Measurements from ENCODE around the gene HMBS. TPM values are rescaled to one million over a fixed set of nuclear protein-coding genes. Genes with fewer than 3 reads are reported as not detected.

Gene HMBS
- total and polyA plus RNA-seq, 2 of the 8 experiments (the other 6 are each of a cell fraction or from before 2014, with no cell fraction given), result 69.3 to 109 TPM

DNA sequence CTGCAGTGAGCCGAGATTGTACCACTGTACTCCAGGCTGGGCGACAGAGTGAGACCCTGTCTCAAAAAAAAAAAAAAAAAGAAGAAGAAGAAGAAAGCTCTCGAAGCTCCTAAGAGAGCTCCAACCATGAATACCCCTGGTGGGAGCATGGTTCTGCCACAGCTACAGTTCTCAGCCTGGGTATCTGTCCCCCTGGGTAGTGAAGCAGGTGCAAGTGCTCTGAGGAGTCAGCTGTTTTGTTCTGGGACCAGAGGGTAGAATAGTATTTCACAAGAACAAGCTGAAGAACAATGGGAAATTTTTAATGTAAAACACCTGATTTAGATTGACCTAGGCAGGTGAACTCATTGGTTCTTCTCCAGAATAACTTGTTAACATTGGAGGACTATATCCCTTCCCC lies 23.4 kb upstream of the HMBS start (continued):
- TF ChIP-seq, protein P1, sequence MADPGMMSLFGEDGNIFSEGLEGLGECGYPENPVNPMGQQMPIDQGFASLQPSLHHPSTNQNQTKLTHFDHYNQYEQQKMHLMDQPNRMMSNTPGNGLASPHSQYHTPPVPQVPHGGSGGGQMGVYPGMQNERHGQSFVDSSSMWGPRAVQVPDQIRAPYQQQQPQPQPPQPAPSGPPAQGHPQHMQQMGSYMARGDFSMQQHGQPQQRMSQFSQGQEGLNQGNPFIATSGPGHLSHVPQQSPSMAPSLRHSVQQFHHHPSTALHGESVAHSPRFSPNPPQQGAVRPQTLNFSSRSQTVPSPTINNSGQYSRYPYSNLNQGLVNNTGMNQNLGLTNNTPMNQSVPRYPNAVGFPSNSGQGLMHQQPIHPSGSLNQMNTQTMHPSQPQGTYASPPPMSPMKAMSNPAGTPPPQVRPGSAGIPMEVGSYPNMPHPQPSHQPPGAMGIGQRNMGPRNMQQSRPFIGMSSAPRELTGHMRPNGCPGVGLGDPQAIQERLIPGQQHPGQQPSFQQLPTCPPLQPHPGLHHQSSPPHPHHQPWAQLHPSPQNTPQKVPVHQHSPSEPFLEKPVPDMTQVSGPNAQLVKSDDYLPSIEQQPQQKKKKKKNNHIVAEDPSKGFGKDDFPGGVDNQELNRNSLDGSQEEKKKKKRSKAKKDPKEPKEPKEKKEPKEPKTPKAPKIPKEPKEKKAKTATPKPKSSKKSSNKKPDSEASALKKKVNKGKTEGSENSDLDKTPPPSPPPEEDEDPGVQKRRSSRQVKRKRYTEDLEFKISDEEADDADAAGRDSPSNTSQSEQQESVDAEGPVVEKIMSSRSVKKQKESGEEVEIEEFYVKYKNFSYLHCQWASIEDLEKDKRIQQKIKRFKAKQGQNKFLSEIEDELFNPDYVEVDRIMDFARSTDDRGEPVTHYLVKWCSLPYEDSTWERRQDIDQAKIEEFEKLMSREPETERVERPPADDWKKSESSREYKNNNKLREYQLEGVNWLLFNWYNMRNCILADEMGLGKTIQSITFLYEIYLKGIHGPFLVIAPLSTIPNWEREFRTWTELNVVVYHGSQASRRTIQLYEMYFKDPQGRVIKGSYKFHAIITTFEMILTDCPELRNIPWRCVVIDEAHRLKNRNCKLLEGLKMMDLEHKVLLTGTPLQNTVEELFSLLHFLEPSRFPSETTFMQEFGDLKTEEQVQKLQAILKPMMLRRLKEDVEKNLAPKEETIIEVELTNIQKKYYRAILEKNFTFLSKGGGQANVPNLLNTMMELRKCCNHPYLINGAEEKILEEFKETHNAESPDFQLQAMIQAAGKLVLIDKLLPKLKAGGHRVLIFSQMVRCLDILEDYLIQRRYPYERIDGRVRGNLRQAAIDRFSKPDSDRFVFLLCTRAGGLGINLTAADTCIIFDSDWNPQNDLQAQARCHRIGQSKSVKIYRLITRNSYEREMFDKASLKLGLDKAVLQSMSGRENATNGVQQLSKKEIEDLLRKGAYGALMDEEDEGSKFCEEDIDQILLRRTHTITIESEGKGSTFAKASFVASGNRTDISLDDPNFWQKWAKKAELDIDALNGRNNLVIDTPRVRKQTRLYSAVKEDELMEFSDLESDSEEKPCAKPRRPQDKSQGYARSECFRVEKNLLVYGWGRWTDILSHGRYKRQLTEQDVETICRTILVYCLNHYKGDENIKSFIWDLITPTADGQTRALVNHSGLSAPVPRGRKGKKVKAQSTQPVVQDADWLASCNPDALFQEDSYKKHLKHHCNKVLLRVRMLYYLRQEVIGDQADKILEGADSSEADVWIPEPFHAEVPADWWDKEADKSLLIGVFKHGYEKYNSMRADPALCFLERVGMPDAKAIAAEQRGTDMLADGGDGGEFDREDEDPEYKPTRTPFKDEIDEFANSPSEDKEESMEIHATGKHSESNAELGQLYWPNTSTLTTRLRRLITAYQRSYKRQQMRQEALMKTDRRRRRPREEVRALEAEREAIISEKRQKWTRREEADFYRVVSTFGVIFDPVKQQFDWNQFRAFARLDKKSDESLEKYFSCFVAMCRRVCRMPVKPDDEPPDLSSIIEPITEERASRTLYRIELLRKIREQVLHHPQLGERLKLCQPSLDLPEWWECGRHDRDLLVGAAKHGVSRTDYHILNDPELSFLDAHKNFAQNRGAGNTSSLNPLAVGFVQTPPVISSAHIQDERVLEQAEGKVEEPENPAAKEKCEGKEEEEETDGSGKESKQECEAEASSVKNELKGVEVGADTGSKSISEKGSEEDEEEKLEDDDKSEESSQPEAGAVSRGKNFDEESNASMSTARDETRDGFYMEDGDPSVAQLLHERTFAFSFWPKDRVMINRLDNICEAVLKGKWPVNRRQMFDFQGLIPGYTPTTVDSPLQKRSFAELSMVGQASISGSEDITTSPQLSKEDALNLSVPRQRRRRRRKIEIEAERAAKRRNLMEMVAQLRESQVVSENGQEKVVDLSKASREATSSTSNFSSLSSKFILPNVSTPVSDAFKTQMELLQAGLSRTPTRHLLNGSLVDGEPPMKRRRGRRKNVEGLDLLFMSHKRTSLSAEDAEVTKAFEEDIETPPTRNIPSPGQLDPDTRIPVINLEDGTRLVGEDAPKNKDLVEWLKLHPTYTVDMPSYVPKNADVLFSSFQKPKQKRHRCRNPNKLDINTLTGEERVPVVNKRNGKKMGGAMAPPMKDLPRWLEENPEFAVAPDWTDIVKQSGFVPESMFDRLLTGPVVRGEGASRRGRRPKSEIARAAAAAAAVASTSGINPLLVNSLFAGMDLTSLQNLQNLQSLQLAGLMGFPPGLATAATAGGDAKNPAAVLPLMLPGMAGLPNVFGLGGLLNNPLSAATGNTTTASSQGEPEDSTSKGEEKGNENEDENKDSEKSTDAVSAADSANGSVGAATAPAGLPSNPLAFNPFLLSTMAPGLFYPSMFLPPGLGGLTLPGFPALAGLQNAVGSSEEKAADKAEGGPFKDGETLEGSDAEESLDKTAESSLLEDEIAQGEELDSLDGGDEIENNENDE (IDR thresholded peaks at IDR 0.05; ENCODE audit: insufficient replicate concordance, low read length), result no peak
- TF ChIP-seq, protein P2, sequence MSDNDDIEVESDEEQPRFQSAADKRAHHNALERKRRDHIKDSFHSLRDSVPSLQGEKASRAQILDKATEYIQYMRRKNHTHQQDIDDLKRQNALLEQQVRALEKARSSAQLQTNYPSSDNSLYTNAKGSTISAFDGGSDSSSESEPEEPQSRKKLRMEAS (IDR thresholded peaks at IDR 0.05), result no peak
- no peak for TF ChIP-seq JUN (IDR thresholded peaks at IDR 0.05; ENCODE audit: low read depth, low read length)
- TF ChIP-seq, protein P3, sequence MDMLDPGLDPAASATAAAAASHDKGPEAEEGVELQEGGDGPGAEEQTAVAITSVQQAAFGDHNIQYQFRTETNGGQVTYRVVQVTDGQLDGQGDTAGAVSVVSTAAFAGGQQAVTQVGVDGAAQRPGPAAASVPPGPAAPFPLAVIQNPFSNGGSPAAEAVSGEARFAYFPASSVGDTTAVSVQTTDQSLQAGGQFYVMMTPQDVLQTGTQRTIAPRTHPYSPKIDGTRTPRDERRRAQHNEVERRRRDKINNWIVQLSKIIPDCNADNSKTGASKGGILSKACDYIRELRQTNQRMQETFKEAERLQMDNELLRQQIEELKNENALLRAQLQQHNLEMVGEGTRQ (IDR thresholded peaks at IDR 0.05; ENCODE audit: low read length), result no peak
